GM18502 (cell line): ENCODE results near the gene ARHGAP15.

Experiments
- ATAC-seq: cut with Tn5 transposase; IDR thresholded peaks from one replicate; pipeline ENCODE4 v1.9.1; 2021; ENCODE audit warnings: mild to moderate bottlenecking; ENCODE audit not compliant: unreplicated experiment, poor library complexity

The ARHGAP15 gene

DNA sequence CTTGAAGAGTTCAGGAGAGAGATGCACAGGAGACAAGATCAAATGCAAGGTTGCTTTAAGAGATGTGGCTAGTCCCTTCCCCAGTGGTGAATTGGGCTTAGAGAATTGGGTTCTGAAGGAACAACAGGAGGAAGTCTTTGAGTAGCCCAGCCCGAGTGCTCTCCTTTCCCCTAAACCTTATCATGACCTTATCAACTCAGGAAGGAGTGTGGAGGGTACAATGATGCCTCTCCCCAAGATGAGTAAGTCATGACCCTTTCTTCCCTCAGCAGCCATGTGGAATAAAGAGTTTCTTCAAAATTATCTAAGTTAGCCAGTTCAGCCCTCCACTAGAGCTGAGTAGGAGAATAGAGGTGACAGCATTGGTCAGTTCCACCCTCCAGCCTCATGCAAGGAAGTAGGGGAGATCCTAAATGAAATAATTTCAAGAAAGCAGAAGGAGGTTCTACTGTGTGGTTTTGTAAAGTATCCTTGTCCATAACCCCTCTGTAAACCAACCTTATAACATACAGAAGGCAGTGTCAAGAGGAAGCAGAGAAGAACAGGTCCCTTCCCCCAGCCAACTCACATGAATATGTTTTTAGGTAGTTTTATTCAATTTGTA lies 88.4 kb downstream of the ARHGAP15 start:
- ATAC-seq: no peak

DNA sequence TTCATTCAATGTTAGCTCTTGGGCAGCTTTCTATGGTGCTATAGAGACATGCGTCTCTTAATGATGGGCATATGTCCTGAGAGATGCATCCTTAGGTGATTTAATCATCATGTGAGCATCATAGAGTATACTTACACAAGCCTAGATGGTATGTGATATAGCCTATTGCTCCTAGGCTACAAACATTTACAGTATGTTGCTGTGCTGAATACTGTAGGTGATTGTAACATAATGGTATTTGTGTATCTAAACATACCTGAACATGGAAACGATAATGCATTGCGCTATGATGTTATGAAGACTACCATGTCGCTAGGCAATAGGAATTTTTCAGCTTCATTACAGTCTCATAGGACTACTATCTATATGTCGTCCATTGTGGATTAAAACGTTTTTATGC lies 89.4 kb downstream of the ARHGAP15 start:
- no peak for ATAC-seq

DNA sequence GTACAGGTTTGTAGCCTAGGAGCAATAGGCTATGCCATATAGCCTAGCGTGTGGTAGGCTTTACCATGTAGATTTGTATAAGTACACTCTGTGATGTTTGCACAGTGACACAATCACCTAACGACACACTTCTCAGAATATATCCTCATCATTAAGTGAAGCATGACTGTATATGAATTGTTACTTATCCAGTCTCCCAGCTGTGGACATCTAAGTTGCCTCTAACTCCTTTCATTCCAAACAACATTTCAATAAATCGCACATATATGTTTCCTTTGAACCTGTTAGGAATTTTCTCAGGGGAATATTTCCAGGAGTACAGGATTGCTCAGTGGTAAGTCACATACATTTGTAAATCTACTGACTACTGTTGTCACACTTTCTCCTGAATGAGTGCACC lies 90.0 kb downstream of the ARHGAP15 start:
- ATAC-seq: no peak

DNA sequence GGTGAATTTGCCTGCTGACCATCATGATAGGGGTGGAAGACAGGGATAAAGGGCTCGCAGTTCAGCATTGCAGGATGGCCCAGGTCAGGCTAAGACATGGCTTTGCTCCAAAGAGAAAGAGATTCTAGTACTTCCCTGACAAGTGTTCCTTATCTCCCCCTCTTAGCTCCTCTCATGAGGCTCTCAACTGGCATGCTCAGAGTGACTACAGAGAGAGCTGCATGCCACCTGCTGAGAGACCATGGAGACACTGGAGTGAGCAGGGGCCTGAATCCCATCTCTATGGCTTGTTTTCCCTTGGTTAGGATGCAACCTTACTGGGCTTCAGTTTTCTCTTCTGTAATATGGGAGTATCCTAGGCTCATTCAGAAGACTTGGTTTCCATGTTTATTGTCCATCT lies 94.3 kb downstream of the ARHGAP15 start:
- ATAC-seq: no peak

DNA sequence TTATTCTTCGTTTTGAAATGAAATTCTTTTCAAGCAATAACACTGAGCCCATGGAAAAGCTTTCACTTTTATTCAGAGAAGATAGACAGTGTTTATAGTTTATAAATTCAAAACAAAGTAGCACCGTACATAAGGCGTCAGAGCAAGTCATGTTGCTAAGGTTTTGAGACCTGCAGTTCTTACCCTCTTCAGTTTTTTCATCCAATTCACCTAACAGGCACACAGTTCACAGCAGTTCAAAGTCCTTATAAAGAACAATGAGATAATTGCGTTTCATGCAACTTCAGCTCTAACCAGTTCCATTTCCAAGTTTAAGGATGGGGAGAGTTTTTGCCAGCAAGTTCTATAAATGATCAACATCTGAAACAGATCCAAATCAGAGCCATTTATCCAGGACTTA lies 96.7 kb downstream of the ARHGAP15 start:
- no peak for ATAC-seq

DNA sequence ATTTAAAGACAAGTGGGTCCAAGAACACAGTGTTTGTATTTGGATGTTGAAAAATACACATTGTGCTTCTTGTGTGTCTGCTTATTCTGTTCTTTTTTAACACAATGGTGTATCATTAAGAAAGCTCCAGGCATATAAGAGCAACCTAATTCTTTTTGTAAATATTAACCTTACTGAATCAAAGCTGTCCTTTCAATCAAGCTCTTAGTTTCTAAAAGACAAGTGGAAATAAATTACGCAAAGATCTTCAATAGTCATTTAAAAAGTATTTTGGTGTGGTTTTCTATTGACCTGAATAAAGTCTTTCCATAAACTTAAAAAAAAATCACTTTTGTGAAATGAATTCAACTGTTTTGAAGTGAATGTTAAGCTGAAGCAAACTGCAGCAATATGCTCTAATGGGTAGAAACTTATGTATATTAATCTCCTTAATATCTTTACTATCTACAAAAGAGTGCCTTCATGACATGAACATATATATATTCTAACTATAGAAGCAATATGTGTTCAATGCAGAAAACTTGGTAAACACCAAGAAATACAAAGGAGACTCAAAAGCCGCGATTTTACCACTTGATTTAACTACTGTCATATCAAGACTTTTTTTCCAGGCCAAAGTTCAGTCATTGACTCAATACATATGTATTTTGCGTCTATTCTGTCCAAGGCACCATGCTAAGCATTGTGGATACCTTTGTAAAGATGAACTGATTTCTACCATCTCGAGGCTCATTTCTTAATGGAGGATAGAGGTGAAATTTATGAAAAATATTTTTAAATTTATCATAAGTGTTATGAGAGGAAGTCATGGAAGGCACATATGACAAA lies 97.7 kb downstream of the ARHGAP15 start:
- ATAC-seq: no peak

DNA sequence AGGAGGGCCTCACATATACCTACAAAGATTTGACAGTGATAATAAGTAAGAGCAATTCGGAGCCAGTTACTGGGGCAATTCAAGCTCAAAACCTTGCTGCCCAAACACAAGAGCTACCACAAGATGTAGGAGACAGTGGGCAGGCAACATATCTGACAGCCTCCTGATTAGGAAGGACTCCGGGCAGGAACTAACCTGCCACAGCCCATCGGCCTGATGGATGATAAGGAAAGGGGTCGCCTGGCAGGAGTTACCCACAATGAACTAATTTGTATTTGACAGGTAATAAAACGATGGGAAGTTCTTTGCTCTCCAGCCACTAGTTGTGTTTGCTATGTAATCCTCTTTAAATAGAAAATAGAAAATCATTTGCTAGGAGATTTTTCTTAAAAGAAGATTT lies 100.2 kb downstream of the ARHGAP15 start:
- no peak for ATAC-seq

DNA sequence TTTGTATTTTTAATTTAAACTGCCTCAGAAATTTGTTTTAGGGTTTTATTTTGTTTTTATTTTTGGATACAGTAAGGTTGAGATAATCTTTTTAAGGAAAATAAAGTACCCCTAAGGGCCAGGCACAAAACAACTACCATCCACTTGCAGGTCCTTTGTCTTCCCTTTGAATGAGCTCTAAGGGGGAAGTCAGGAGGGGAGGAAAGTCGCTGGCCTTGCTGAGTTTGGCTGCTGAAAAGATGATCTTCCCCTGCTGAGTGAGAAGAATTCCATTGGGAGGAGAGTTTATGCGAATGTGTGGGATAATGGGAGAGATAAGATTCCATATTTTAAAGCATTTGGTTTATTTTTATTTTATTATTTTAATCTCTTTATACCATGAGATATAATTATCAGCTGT lies 100.7 kb downstream of the ARHGAP15 start:
- ATAC-seq: no peak

DNA sequence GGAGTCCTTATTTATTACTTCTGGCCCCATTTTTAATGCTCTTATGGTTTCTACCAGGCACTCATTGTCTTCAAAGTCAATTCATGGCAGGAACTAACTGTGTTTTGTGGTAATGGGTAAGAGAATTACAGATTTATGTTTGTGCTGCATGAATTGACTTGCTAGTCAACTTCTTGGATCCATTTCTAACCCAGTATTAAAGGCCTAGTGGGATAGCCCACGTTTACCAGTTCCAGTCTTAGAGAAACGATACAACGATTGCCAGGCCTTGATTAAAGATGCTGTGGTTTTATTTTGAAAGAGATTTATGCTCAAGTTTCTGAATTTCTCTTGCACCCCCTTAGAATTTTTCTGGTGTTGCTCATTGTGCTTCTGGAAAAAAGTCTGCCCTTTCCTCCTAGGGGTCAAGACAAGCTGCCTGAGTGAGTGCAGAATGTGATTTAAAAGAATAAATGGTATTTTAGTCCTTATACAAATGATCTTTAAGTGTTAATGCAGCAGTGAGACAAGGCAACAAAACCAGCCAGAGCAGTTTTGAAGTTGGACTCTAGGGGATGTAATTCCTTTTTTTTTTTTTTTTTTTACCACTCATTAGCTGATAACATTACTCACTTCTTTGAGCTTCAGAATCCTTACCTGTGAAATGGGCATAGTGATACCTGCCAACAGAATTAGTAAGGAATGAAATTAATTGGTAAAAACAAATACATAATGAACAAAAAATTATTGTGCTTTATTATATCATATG lies 101.5 kb downstream of the ARHGAP15 start:
- ATAC-seq: no peak

DNA sequence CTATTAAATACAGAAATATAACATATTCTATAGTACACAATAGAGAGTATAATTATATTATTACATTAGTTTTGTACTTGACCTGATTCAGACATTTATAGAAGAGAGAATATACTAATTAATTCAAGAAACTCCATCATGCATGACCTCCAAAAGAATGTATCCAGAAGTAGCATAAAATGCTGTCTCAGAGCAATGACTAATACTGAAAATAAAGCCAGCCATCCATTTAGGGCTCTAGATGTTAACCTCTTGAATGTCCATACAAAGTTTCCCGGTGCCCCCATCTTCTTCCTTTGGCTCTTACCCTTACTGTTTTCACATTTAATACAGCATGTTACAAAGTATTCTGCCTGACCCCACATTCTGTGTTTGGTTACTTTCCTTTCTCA lies 102.0 kb downstream of the ARHGAP15 start:
- no peak for ATAC-seq

DNA sequence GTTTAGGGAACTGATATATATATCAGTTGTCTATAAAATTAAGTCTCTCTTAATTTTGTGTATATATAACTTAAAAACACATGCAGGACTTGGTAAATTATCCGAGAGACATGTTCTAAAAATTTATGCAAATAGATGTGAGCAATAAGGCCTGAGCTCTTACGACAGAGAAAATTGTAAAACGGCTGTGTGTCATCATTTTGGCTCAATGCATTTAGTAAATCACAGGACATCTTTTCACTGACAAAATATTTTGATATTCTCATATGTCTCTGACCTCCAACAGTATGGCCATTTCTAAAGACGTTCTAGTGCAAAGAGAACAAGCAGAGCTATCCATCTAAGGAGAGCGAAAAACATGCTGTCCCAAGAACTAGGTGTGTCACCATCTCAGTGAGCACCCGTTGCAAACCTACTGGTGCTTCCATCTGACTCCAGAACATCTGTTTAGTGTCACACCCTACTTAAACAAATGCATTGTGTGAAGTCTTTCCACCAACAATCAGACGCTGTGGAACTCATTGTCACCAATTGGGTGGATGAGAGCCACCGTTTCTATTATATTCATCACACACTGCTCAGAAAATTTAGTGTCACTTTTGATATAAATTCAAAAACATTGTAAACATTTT lies 108.0 kb downstream of the ARHGAP15 start:
- ATAC-seq: no peak

DNA sequence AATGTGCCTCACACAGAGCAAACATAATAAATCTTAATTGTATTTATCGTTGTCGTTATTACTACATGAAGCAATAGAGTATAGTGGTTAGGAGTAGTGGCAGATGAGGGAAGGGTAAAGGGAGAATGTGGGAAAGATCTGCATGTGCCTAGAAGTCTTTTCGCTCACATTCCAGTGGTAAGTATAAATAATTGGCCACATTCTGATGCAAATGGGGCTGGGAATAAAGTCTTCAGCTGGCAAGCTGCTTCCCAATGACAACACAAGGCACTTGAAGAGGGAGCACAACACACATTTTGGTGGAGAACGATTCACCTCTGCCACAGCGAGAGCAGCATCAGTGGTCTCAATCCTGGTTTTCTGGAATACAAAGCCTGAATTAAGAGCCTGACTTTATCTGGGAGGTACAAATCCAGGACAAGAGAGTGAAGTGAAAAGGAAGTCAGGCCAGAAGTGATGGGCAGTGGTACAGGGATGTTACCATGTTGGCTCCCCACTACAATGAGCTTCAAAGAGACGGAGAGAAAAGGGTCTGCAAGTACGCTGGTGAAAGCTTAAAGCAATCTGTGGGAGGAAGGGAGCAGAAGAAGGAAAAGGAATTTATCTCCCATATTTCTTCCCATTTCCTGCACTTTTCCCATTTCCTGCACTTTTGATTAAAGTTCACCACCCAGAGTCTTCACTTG lies 112.3 kb downstream of the ARHGAP15 start:
- ATAC-seq: no peak

DNA sequence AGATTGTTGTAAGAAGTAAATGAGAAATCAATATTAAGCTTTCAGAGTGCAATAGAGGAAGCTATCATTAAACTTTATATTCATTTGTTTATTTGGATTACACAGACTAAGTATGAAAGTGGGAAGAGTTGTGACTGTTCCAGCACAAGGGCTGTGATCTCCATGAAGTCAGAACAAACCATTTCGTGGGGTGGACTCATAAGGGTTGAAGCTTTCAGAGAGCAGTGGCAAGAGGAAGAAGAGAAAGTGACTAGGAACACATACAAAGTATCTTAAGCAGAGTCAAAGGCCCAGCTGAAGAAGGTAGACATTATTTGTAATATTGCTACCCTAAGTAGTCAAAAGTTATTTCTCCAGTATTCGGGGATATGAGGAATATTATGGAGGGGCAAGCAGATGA lies 117.0 kb downstream of the ARHGAP15 start:
- ATAC-seq: no peak

DNA sequence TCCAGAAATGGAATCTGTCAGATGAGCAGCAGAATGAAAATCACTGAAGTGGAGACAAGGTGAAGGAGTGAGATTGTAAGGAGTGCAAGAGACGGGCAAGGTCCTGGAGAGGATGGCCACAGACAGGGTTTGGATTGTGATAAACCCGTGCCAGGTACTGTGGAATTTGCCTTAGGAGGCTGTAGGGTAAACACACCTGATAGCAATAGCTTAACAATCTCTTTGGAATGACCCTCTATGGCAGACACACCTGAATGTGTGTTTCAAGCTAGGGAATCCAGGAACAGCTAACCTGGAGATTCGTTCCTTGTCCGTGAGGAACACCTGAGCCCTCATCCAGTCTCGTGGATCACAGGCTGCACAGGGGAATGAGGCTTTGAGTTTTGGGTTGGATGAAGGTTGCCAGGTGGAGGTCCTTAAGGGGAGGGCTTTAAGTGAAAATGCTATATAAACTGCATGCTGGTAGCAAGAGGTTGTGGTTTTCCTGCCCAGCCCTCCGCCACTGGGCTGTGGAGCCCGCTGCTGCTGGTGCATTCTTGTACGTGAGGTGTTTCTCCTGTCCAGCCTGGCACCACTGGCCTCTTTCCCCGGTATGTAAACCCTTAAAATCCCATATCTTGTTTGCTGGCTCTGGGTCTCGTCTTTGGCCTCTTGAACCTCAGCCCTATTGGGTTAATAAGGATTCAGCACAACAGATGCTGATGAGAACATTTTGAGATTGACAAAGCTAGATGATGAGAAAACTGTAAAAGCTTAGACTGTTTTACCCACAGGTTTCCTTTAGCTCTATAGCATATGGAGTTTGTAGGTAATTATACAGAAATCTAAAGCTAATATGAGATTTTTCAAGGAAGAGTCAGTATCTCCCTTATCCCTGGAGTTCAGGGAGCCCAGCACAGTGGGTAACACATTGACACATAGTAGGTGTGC lies 117.9 kb downstream of the ARHGAP15 start:
- no peak for ATAC-seq

DNA sequence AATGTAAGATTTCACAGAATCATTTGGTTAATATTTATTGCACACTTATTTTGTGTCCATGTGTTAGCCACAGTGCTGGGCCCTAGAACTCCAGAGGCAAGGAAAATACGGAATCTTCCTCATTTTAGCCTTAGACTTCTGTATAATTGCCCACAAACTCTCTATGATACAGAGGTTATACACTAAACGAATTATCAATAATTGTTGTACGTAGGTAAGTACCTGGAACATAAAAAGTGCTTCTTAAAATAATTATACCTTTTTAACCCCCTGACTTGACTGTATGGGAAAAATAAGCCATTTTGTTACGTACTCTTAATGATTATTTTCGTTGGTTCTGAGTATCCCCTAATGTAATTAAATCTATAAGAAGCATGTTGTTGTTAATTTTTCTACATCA lies 119.4 kb downstream of the ARHGAP15 start:
- no peak for ATAC-seq

DNA sequence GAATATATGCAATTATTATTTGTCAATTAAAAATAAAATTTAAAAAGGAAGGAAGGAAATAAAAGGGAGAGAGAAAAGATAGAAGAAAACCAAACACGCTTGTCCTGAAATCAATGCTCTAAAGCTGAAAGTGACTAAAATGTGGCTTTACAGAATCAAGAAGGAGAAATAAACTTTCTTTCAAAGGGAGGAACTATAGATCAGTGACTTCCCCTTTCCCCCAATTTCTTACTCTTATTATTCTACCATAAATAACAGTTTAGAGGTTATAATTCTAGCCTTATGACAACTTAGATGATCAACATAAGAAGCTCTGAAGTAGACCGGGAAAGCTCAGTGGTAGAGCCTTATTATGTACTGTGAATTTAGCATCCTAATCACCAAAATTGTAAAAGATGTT lies 122.5 kb downstream of the ARHGAP15 start:
- ATAC-seq: no peak

DNA sequence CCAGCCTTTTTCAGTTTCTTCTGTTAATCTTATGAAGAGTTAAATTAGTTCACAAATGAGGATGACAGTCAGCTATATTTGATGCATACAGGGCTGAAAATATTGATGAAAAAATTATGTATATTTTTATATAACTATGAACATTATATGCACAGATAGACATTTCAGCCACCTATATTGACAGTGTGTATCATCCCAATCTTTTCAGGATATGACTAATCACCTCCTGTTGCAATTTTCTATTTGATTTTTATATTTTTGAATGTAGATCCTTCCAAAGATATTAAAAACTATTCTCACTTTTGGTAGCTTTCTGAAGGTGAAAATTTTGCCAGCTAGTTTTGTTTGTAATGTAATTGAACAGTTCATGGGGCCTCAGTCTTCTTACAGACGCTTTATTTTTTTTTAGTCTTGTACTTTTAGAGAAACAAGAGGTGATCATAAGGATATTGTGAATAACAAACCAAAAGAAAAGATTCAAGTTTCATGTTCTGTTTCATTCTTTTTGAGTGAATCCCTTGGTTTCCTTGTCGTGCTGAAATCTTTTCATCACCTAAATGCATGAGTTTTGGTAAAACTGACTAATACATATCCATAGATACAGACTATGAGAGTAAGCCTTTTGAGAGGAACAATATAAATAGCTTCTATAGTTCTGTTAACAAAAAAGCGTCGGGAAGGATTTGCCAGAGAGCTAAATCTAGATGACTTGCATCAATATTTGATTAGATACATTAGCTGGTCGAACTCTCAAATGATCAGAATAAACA lies 123.1 kb downstream of the ARHGAP15 start:
- ATAC-seq: no peak

DNA sequence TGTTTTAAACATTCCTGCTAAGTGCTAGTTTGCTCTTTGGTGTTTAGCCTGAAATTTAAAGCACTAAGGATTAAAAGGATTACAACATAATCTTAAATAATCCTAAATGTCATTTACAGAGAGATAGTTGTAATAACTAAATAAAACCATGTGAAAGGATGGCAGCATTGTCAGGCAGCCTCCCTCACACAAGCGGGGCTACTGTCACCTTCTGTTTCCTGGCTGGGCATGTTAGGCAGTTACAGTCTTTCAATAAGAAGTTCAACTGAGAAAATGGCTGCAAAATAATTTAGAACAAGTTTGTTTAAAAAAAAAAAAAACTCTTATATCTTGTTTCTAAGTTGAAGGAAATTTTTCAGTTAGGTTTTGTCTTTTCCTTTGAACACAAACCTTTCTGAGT lies 124.9 kb downstream of the ARHGAP15 start:
- no peak for ATAC-seq

DNA sequence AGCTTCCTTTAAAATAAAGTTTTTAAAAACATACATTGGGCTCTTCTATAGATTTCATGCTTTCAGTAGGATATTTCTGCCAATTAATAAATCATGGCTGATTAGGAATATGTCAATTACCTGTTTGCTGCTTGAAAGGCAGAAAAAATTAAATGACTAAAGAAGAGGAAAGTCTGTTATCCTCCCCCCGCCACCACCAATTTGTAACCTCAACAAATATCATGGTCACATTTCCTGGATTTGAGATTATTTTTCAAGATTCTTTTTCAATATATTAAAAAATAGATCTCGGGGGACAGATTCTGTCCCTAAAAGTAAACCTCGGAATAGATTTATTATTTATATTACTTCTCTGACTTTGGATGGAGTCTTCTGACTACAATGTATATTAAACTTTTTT lies 125.9 kb downstream of the ARHGAP15 start:
- no peak for ATAC-seq
